HL-60 (cell line): ENCODE results near the gene NPC1.

Experiments
- DNase-seq, 2 experiments: peaks; one replicate each; pipeline ENCODE4 v3.0.0-alpha.2; 2010 to 2020; ENCODE audit warnings: low read depth in 1 of 2, low spot score in 1 of 2
- H3K27ac ChIP-seq: fragments of 250-450 bp; sonication (Bioruptor Pico); replicated peaks from 2 replicates; pipeline ENCODE4 v1.5.1; 2020; ENCODE audit warnings: mild to moderate bottlenecking, moderate library complexity
- H3K27me3 ChIP-seq: fragments of 250-450 bp; sonication (Bioruptor Pico); 2 replicates; pipeline ENCODE4 v1.5.1; 2021; ENCODE audit warnings: mild to moderate bottlenecking, moderate library complexity; ENCODE audit not compliant: insufficient read depth, poor library complexity, severe bottlenecking
- H3K4me3 ChIP-seq: replicated peaks from 2 replicates; pipeline ENCODE4 v1.5.1; 2011; ENCODE audit warnings: mild to moderate bottlenecking, control low read depth, low read length; ENCODE audit not compliant: insufficient read depth
- CTCF ChIP-seq: IDR thresholded peaks from one replicate; pipeline ENCODE4 v1.5.1; 2011; ENCODE audit warnings: low read length, control low read depth, inconsistent platforms; ENCODE audit not compliant: insufficient read depth
- GABPA ChIP-seq: IDR thresholded peaks from 2 replicates; pipeline ENCODE4 v1.6.1; 2012; ENCODE audit warnings: low read depth
- POLR2AphosphoS5 ChIP-seq: IDR thresholded peaks from 2 replicates; pipeline ENCODE4 v1.6.1; 2012; ENCODE audit warnings: low read depth
- REST ChIP-seq: IDR thresholded peaks from 2 replicates; pipeline ENCODE4 v1.6.1; 2012; ENCODE audit warnings: low read depth; ENCODE audit not compliant: insufficient replicate concordance
- SPI1 ChIP-seq: IDR thresholded peaks from 2 replicates; pipeline ENCODE4 v1.6.1; 2012; ENCODE audit warnings: low read depth, mild to moderate bottlenecking, borderline replicate concordance

The NPC1 gene

GRCh38 chr18:23634692-23635091, 48.4 kb upstream of the NPC1 start:
- H3K4me3 ChIP-seq = no peak overlapping the region
- DNase-seq = peak; percentile 23 to 42
- H3K27me3 ChIP-seq = peaks cover 2% of the 10 kb centered on the region
- no peak overlapping the region for H3K27ac ChIP-seq
- TF ChIP-seq SPI1 (no peak), REST (no peak), POLR2AphosphoS5 (no peak), GABPA (no peak), CTCF (no peak)

- no peak for TF ChIP-seq GABPA
- Histone ChIP-seq H3K27me3 (peaks cover 2% of the 10 kb centered on the region), H3K27ac (no peak overlapping the region), H3K4me3 (no peak overlapping the region)
- DNase-seq = no peak
These were observed 46.3 kb upstream of the NPC1 start for GRCh38 chr18:23632615-23633014.

GRCh38 chr18:23631746-23632145, 45.4 kb upstream of the NPC1 start:
- TF ChIP-seq GABPA (no peak), CTCF (no peak), POLR2AphosphoS5 (no peak), REST (no peak), SPI1 (no peak)
- no peak overlapping the region for H3K4me3 ChIP-seq
- H3K27me3 ChIP-seq = peaks cover 2% of the 10 kb centered on the region
- H3K27ac ChIP-seq = no peak overlapping the region
- DNase-seq = no peak

- Histone ChIP-seq H3K27me3 (peaks cover 2% of the 10 kb centered on the region), H3K27ac (no peak overlapping the region), H3K4me3 (no peak overlapping the region)
- DNase-seq = no peak
- no peak for TF ChIP-seq POLR2AphosphoS5
These were observed 45.0 kb upstream of the NPC1 start for GRCh38 chr18:23631312-23631711.

GRCh38 chr18:23629444-23629946, 43.2 kb upstream of the NPC1 start:
- no peak for TF ChIP-seq POLR2AphosphoS5
- Histone ChIP-seq H3K4me3 (no peak overlapping the region), H3K27ac (no peak overlapping the region), H3K27me3 (no peaks in the 10 kb centered on the region)
- DNase-seq = no peak
